GM18519 (cell line): ENCODE results near the gene TEX12.
"Not testable (repeated sequence)": the region's sequence is repeated elsewhere in the genome, so short reads cannot be mapped to it uniquely, and the experiment has no call there.

Experiments used
- ATAC-seq: cut with Tn5 transposase; IDR thresholded peaks from one replicate; pipeline ENCODE4 v1.9.1; 2021; ENCODE audit warnings: mild to moderate bottlenecking, moderate library complexity; ENCODE audit not compliant: unreplicated experiment, low FRiP score

Gene TEX12, protein sequence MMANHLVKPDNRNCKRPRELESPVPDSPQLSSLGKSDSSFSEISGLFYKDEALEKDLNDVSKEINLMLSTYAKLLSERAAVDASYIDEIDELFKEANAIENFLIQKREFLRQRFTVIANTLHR

DNA sequence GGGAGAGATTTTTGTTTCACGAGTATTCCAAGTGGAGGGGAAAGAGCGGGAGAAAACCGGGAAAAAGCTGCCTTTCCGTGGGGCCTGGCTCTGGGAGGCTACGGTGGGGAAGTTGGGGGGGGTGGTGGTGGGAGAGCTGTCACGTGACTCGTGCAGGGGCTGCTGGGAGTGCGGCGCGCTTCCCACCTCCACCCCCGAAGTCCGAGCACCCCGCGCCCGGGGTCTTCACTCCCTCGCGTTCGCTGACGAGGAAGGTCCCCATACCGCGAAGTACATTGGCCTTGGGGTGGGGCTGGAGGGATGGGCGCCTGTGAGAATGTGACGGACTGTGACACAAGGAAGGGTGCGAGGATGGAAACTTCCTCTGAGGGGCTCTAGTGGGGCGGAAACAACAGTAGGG, at the start of gene TEX12:
Gene TEX12 (plus strand): TSS at position 228 of the 400 bp plus-strand sequence. CDS start 1,897 bp downstream, outside the sequence.
- no peak for ATAC-seq

GRCh38 chr11:112118176-112118575, 49.0 kb upstream of the TEX12 start:
- ATAC-seq: no peak

GRCh38 chr11:112121981-112122615, 45.1 kb upstream of the TEX12 start:
- no peak for ATAC-seq

DNA sequence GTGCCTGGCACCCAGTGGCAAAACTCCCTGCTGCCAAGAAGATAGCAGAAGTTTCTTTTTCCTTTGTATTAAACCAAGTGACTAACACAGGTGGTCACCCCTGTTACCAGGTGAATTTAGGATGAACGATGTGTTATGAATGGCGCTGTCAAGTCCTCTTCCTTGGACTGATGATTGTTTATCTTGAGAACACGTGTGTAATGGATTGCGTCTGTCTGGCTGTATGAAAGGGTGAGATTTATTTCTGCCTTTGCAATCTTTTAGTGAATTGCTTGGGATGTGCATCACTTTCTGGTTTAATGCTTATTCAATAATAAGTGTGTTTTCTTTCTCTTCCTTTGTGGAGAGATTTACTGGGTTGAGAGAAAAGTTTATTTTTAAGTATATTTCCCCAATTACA, 44.0 kb upstream of the TEX12 start:
- ATAC-seq: no peak

- ATAC-seq: no peak
Observed at GRCh38 chr11:112127056-112127455, 40.1 kb upstream of the TEX12 start.

- no peak for ATAC-seq
Observed at GRCh38 chr11:112128483-112129121, 38.6 kb upstream of the TEX12 start.

- no peak for ATAC-seq
Observed at GRCh38 chr11:112129656-112130055, 37.5 kb upstream of the TEX12 start.

DNA sequence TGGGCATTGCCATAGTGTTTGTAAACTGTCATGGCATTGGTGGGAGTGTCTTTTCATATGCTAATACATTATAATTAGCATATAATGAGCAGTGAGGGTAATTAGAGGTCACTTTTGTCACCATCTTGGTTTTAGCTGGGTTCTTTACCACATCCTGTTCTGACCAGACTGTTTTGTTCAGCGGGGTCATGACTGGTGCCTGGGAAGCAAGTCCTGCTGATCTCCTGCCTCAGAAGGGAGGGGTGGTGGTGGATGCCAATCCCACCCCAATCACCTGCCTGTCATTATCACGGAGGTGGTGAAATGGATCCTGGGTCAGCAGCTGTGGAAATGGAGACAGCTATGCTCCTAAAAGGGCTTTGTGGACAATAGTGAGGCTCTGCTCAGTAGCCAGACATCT, 34.4 kb upstream of the TEX12 start:
- no peak for ATAC-seq

GRCh38 chr11:112134473-112134872, 32.7 kb upstream of the TEX12 start:
- ATAC-seq: no peak

DNA sequence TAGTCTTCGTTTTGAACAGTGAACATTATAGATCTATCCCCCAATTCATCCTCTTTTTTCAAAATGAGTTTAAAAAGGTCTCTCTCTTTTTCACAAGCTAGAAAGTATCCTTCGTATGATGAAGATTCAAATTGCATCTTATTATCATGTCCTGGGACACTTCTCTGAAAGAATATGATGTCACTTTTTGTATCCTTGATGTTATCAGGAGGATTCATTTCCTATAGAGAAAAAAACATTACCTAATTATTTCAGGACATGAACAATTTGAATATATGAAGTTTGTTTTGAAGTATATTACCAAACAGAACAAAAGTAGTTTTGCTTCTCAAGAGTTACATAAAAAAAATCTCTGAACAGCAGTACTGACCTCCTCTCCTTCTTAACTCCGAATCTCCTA, 23.6 kb upstream of the TEX12 start:
- ATAC-seq: no peak

- ATAC-seq: no peak
Observed at GRCh38 chr11:112150517-112150916, 16.7 kb upstream of the TEX12 start.

- no peak for ATAC-seq
Observed at GRCh38 chr11:112156153-112156955, 10.8 kb upstream of the TEX12 start.

DNA sequence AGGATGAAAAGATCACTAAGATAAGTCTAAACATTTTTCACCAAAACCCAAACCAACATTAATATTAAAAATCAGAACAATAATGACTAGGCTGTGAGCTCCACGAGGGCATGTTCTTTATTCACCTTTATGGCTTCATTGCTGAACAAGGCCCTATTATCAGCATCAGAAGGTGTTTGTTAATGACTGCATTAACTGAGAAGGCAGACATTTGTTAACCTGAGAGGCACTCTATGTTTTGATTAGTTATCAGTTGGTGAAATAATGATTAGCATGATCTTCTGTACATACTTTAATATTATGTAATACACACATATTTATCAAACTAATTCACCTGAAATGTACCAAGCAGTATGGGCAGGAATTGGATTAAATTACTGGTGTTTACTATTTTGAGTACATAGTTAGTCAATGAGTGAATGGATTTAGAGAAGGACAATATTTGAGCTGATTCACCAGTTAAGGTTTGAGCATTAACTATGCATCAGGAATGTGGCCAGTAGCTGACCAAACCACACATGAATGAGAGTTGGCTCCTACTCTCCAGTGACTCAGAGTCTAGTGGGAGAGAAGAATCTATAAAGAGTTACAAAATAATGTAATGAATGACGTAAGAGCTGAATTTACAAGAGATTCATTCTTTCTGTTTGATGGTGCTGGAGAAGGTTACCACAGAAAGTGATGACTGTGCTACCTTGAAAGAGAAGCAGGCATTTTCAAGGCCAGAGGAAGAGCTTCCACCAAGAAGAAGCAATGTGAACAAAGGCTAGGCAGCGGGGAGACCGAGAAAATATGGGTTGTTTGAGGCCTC, 10.0 kb upstream of the TEX12 start:
- no peak for ATAC-seq

DNA sequence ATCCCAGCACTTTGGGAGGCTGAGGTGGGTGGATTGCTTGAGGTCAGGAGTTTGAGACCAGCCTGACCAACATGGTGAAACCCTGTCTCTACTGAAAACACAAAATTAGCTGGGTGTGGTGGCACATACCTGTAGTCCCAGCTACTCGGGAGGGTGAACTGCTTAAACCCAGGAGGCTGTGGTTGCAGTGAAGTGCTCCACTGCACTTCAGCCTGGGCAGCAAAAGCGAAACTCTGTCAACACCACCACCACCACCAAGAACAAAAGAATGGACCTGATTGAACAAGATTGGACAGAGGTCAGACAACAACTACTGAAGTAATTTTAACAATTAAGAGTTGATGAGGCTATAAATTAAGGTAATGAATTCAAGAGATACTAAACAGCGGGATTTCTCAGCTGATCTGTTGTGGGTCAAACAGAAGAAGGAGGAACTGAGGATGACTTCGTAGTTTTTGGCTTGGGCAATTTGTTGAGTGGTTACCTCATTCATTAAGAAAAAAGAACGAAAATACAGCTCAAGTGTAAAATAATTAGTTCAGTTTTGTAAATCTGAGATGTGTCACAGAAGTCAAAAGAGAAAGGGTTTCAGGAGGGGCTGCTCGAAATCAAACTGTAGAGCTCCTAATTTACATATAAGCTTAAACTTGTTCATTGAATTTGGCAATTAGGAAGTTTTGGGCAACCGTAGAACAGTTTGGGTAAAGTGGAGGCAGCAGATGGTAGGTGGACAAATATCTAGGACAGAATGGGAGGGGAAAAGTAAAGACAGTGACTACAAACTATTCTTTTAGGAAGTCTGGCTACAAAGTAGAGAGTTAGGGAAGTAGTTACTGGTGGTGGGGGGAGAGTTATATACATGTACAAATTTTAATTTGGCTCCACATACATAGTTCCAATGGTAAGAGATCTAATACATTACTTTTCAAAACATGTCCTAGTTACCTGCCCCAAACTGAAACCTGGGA, 7.8 kb upstream of the TEX12 start:
- ATAC-seq: no peak

DNA sequence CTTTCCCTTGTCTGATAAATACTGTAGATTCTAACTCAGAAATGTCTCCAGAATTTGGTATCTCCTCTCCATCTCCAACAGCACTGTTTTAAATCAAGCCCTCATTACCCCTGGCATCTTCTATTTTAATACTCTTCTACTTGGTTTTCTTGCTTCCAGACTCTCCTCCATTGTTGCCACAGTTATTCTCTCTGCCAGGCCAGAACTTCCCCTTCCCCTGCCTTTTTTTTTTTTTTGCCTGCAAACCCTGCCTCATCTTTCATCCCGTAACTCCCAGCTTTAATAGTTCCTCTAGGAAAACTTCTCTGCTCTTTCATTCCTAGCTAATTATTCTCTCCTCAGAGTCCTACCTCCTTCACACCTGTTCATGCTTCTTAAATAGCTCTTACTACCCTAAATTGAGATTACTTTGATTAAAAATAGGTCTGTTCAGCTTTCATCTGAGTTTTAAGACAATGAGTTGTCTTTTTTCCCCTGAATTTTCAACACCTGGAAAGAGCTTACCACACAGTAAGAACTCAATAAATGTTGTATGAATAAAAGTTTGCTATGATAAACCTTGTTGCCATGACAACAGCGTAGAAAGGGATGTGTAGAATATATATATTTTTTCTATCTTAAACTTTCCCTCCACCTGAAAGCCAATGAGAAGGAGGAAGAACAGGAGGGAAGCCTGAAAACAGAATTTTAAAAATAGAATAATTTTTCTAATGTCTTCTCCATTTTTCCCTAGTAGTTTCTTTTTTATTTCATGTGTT, 6.9 kb upstream of the TEX12 start:
- ATAC-seq: no peak

- no peak for ATAC-seq
Observed at GRCh38 chr11:112161012-112161411, 6.2 kb upstream of the TEX12 start.

DNA sequence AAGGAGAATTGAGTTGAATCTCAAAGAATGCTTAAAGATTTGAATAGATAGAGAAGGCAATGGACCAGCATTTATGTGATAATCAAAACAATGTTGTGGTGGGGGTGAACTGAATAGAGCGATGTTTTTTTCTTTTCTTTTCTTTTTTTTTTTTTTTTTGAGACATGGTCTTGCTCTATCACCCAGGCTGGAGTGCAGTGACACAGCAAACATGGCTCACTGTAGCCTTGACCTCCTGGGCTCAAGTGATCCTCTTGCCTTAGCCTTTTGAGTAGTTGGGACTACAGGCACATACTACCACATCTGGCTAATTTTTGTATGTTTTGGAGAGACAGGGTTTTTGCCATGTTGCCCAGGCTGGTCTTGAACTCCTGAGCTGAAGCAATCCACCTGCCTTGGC, 5.0 kb upstream of the TEX12 start:
- ATAC-seq: not testable (repeated sequence)

DNA sequence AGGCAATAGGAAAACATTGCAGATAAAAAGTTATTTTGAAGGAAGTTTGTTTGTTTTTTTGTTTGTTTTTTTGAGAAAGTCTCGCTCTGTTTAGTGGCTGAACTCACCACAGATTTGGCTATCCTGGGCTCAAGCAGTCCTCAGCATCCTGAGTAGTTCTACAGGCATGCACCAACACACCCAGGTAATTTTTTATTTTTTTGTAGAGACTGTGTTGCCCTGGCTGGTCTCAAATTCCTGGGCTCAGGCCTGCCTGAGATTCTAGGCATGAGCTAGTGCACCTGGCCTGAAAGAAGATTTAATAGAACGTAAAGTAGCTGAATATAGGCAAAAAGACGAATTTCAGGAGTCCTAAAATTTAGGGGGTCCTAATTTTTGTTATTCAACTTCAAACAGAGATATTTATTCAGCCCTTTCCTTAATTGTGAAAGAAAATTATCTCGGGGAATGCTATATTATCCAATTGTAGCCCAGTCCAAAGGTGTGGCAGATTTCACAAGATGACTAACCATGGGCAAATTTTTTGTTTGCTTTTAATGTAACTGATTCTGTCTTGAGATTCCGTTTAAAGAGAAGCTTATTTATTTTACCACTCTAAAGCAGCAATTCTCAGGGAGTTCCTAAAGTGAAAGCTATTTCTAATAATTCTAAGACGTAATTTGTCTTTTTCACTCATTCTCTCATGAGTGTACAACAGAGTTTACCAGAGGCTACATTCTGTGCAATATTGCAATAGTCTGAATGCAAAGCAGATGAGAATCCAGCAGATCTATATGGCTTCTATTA, 4.2 kb upstream of the TEX12 start:
- no peak for ATAC-seq
